Measurements from ENCODE around the gene STRN.

- TF ChIP-seq CTCF (IDR thresholded peaks at IDR 0.05) (no peak), POLR2A (IDR thresholded peaks at IDR 0.05) (no peak)
These were observed 145.3 kb downstream of the STRN start for GRCh38 chr2:36820942-36821605.

Data from esophagus squamous epithelium (tissue), 4 donors.